ENCODE measurements around the gene WDR41.

GRCh38 chr5:77491783-77492652, at the start of gene WDR41:
- TF ChIP-seq SIN3A (IDR thresholded peaks at IDR 0.05; ENCODE audit: borderline replicate concordance, insufficient read depth, low read depth, low read length) = 0 out of 2 replicates have a peak, but pooled peaks have one; percentile 30
- peak; percentile 98 for TF ChIP-seq CTCF (IDR thresholded peaks at IDR 0.05)
- TF ChIP-seq POLR2AphosphoS5 (IDR thresholded peaks at IDR 0.05; ENCODE audit: low read depth, low read length) = peak; percentile 71
- TF ChIP-seq REST (IDR thresholded peaks at IDR 0.05; ENCODE audit: insufficient read depth in 1 of 2, low read depth in 2 of 2, low read length in 1 of 2) = no peak; a peak in 1 of 4 replicates
- no peak for TF ChIP-seq TCF7L2 (IDR thresholded peaks at IDR 0.05; ENCODE audit: low read depth, low read length)
